Fibroblast of skin of scalp (primary cell): ENCODE measurements around the gene COX6A1.
"Not testable (repeated sequence)": the region's sequence is repeated elsewhere in the genome, so short reads cannot be mapped to it uniquely, and the experiment has no call there.

Experiments
- DNase-seq: peaks from one replicate; pipeline ENCODE4 v3.0.0-alpha.2; 2013

Gene COX6A1

DNA sequence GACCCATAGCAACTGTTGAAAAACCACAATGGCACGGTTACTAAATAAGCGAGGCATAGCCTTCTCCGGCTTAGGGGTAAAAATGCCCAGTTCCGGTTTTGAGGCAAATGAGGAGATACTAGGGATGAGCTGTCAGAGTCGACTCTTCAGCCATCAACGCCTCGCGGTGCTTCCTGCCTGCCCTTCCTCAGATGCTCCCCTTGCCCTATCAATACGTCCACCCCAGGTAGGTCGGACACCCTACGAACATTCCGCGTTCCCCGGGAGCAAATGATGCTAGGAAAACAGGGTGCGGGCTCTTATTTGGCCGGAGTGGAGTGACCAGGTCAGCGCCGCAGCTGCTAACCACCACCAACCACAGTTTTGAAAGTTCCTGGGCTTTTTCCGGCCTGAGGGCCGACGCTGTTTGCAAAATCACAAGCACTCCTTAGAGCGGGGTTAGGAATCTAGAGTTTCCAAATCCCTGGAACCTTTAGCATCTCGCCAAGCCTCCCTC is 30.5 kb downstream of the COX6A1 start:
- DNase-seq, result peak; percentile 20

GRCh38 chr12:120468821-120469449 is 31.0 kb downstream of the COX6A1 start:
- no peak for DNase-seq

DNA sequence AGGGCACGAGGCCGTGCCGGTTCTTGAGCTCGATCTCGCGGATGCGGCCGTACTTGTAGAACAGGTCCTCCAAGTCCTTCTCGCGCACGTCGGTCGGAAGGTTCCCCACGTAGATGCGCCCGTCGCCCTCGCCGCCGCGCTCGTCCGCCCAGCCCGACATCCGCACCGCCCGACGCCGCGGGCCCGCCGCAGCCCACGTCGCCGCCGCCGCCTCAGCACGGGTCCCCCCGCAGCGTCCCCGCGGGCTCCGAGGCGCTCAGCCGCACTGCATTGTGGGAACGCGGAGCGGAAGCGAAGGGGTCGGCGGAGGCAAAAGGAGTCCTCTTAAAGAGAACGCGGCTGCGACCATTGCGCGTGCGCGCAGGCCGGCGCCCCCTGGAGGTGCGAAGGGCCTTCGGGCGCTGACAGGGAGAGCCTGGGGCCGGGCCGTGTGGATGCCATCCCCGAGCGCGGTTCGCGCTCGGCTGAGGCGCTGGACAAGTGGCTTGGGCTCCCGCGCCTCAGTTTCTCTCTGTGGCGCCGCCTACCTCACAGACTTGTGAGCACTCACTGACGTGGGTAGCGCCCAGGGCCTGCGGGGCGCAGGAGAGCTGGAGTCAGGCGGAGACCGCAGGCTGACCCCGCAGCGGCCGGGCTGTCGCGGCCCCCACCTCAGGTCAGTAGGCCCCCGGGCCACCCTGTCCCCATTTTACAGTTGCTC is 31.7 kb downstream of the COX6A1 start, which contains the start of gene SRSF9:
Gene SRSF9, minus strand, starts transcription at position 299 of the 700 bp plus-strand sequence. Its CDS starts 139 bp downstream, at position 160.
- DNase-seq, result peak; percentile 97

DNA sequence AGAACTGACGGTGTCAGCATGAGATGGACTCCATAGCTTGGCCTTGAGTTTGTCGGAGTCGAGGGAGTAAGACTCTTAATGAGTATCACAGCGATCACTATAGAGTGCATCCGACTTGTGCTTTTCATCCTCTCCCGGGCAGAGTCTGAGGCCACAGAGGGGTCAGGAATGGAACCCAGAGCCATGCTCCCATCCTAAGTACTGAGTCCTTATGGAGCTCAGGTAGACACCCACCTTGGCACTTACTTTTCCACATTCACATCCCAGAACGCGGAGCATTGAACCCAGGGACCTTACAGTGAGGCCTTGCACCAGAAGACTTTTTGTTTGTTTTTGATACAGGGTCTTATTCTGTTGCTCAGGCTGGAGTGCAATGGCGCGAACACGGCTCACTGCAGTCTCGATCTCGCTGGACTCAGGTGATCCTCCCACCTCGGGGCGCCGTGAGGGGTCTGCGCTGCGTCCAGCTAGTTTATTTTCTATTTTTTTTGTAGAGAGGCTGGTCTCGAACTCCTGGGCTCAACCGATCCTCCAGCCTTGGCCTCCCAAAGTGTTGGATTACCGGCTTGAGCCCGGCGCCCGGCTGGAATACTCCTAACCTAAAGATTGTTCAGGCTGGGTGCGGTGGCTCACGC is 32.4 kb downstream of the COX6A1 start:
- DNase-seq, result peak; percentile 14

GRCh38 chr12:120472521-120472920 is 34.6 kb downstream of the COX6A1 start:
- DNase-seq, result no peak

DNA sequence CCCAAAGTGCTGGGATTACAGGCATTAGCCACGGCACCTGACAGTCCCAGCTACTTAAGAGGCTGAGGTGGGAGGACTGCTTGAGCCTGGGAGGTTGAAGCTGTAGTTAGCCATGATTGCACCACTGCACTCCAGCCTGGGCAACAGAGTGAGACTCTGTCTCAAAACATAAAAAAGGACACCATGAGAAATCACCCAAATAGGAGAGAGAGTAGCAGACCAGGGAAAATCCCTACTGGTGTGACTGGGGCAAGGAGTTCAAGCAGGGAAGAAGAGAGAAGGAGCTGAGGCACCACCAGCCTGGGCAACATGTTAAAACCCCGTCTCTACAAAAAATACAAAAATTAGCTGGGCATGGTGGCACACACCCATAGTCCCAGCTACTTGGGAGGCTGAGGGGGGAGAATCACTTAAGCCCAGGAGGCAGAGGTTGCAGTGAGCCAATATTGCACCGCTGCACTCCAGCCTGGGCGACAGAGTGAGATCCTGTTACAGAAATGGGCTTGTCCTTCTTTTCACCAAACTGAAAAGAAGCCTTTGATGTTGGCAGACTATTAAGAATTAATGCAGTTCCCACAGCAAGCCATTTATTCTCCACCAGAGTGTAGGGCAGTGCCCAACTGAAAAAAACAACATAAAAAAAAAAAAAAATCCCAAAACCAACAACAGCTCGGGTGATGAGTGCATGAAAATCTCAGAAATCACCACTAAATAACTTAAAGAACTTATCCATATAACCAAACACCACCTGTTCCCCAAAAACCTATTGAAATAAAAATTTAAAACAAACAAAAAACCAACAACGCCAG is 36.1 kb downstream of the COX6A1 start:
- DNase-seq, result no peak

- peak; percentile 84 for DNase-seq
Measured at GRCh38 chr12:120474616-120474960, 36.7 kb downstream of the COX6A1 start.

GRCh38 chr12:120475643-120476042 is 37.7 kb downstream of the COX6A1 start:
- DNase-seq, result no peak

DNA sequence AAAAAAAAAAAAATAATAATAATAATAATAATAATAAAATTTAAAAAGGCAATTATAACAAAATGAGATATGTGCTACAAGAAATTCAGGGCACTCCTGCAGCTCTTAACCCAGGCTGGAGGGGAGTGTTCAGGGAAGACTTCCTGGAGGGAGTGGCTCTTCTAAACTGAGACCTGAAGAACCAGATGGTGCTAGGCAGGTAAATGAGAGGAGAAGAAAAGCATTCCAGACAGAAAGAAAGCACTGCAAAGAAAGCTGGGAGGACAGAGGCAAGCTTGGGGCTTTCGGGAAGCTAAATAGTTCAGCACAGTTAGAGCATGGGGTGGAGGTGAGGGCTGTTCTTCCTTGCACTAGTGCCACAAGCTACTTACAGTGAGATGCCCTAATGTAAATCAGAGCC is 41.5 kb downstream of the COX6A1 start:
- no peak for DNase-seq

GRCh38 chr12:120480211-120480610 is 42.3 kb downstream of the COX6A1 start:
- DNase-seq, result no peak

DNA sequence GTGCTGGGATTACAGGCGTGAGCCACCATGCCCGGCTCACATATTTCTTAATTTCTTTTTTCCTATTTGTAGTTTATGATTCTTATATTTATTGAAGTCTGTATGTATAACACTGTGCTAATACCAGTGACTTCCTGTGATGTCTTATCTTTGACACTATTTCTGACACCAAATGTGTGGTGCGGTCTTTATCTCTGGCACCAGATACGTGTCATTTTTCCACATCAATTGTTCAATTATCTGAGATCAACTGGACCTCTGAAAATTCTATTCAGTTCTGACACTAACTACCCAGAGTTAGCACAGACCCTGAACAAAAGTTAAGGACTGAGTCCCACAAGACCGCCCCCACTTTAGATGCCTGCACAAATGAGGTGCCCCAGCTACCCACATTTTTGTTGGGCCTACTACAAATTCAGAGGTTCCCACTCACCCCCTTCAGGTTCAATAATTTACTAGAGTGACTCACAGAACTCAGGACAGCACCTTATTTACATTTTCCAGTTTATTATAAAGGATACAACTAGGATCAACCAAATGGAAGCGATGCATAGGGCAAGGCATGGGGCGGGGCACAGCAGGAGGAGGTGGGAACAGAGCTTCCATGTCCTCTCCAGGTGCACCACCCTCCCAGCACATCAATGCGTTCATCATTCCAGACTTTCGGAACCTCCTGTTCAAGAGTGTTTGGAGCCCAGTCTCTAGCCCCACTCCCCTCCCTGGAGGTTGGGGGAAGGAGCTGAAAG is 43.3 kb downstream of the COX6A1 start:
- DNase-seq, result no peak

- no peak for DNase-seq
Measured at GRCh38 chr12:120483621-120484020, 45.7 kb downstream of the COX6A1 start.

DNA sequence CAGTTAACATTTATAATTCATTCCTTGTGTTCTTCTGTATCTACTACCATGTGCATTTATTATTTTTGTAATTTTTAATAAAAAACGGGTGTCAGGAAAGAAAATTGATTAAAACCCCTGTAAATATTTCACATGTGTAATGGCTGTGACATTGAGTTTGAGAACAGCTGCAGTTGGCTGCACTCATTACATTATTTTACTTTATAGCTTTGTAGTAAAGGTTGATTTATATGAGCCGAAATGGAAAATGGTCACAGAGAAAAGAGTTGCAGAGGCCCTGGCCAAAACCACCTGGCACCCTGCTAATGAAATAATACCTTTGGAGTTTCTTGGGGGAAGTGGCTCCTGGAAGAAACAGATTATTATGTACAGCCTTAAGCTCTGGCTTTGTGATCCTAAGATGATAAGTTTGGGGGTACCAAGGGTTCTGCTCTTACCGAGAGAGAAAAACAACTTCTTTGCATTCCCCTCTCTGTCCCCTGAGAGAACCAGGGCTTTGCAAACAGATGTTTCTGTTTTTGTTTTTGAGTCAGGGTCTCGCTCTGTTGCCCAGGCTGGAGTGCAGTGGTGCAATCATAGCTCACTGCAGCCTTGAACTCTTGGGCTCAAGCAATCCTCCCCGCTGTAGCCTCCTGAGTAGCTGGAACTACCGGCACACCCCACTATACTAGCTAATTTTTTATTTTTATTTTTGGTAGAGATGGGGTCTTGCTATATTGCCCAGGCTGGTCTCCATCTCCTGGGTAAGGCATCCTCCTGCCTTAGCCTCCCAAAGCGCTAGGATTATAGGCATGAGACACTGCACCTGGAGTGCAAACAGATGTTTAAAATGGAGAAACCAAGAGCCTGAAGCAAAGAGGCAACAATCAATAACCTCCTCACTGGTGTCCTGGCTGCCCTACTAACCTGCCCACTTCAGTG is 48.3 kb downstream of the COX6A1 start:
- no peak for DNase-seq

DNA sequence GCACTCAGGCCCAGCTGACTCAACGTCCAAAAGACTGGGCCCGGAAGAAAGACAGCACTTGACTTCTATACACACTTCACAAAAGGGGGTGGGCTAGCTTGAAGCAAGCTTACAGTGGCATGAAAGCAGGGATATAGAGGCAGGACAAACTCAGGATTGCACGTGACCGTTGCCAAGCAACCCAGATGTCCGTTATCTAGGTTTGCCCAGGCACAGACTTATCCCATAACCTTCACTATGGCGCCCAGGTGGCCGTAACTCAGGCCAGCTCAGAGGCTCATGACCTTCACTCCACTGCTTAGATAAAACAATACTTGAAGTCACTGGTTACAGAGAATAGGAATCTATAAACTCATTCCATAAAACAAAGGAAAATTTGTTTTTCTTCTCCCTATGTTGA is 49.6 kb downstream of the COX6A1 start:
- not testable (repeated sequence) for DNase-seq

DNA sequence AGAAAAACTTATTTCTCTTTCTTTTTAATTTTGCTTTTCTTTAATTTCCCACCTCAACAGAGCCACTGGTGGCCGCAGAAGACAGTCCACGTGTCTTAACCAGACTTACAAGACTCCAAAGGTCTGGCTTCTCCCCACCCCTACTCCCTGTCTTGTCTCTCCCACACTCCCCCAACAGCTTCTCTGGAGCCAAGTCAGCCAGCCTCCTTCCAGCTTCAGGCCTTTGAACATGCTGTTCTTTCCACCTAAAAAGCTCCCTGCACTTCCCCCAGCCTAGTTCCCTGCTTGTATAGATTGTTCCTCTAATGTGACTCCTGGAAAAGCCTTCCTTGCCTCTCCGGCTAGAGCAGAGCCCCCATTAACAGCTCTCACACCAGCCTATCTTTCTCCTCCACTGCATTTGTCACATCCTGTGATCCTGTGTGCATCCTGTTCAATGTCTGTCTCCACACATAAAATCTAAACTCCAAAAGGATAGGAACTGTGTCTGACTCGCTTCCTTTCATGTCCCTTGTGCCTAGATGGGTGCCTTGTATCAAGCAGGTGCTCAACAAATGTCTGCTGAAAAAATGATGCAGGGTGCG is 50.2 kb downstream of the COX6A1 start:
- no peak for DNase-seq

DNA sequence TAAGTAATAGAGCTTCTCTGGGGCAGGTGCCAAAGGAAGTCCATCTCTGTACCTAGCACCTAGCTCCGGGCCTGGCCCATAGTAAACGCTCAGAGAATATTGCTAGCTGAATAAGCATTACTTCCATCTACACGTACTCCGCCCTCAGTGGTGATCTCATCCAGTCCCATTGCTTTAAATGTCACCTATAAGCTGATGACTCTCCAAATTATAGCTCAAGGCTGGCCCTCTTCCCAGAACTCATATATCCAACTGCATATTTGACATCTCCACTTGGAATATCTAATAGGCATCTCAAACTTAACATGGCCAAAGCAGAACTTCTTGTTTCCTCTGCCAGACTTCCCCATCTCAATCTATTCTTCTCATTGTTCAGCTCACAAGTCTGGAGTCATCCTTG is 51.1 kb downstream of the COX6A1 start:
- no peak for DNase-seq

- no peak for DNase-seq
Measured at GRCh38 chr12:120490325-120490724, 52.4 kb downstream of the COX6A1 start.
